HepG2 (cell line): Measurements from ENCODE around the gene POLN. TPM values are rescaled to one million over a fixed set of nuclear protein-coding genes. Genes with fewer than 3 reads are reported as not detected.
A peak's percentile ranks its signal among the peaks of the same experiment; 100 is the strongest.

ENCODE experiments used
- ATAC-seq: fragments of 200-7000 bp; cut with Tn5 transposase; 3 replicates; pipeline ENCODE4 v1.9.1; 2020; ENCODE audit warnings: mild to moderate bottlenecking, moderate library complexity
- BruUV-seq: library from RNA; stranded (reverse); fragments of 400-500 nt; replicated peaks from 2 replicates; lab custom pipeline; 2021; lab: Mats Ljungman, UMichigan
- CTCF ChIA-PET: fragments of 300-600 bp; formaldehyde crosslinking; extraction: SDS; loops from one replicate; lab custom pipeline; 2021; ENCODE audit warnings: low total read pairs, inconsistent platforms, low intra/inter-chr PET ratio; lab: Yijun Ruan, JAX
- POLR2A ChIA-PET: fragments of 350-600 bp; sonication (Branson Sonifier 250); formaldehyde crosslinking; loops from one replicate; lab custom pipeline; 2020; ENCODE audit warnings: antibody characterized with exemption, inconsistent platforms; lab: Yijun Ruan, JAX
- DNase-seq: peaks from one replicate; pipeline ENCODE4 v3.0.0-alpha.2; 2015; ENCODE audit warnings: low spot score
- FAIRE-seq: peaks from 3 replicates; lab custom pipeline; 2011; peaks lifted over from hg19 to GRCh38; lab: Jason Lieb, UNC
- H2AFZ ChIP-seq: one replicate; pipeline ENCODE4 v1.6.1; 2011; ENCODE audit warnings: low read length, inconsistent platforms
- H3K27ac ChIP-seq: fragments of 300-600 bp; 3 replicates; pipeline ENCODE4 v1.8.0; 2011; ENCODE audit warnings: mixed run types, mild to moderate bottlenecking, mixed read lengths, low read length, inconsistent platforms; ENCODE audit not compliant: insufficient read depth; ENCODE audit errors: extremely low read length
- H3K27me3 ChIP-seq, 2 experiments: fragments of 200-600 bp in 1 of 2; 2 replicates in 1 of 2; 3 replicates in 1 of 2; pipeline versions ENCODE4 v1.6.0 to v1.8.0; 2011; ENCODE audit warnings: low read length in 2 of 2, mild to moderate bottlenecking in 2 of 2, moderate library complexity in 2 of 2, inconsistent platforms in 1 of 2; ENCODE audit not compliant: insufficient read depth in 2 of 2, control insufficient read depth in 1 of 2
- H3K36me3 ChIP-seq, 2 experiments: fragments of 200-600 bp in 1 of 2; replicated peaks in 1 of 2; 2 replicates in 1 of 2; 3 replicates in 1 of 2; pipeline versions ENCODE4 v1.5.1 to v1.8.0; 2011; ENCODE audit warnings: low read length in 2 of 2, inconsistent platforms in 1 of 2; ENCODE audit not compliant: insufficient read depth in 2 of 2, control insufficient read depth in 1 of 2
- H3K4me1 ChIP-seq: 2 replicates; pipeline ENCODE4 v1.5.1; 2012; ENCODE audit warnings: low read length, inconsistent platforms; ENCODE audit not compliant: insufficient read depth
- H3K4me2 ChIP-seq: 2 replicates; pipeline ENCODE4 v1.6.0; 2011; ENCODE audit warnings: low read depth, low read length, inconsistent platforms
- H3K4me3 ChIP-seq, 3 experiments: fragments of 200-600 bp in 1 of 3; sonication (generic), shearing (Covaris generic) in 1 of 3; replicated peaks in 1 of 3; 2 replicates each; pipeline ENCODE4 v1.5.1; 2011 to 2016; ENCODE audit warnings: low read length in 3 of 3, inconsistent platforms in 2 of 3, low read depth in 2 of 3, mild to moderate bottlenecking in 2 of 3, control low read depth in 1 of 3, mixed read lengths in 1 of 3; ENCODE audit not compliant: insufficient read depth in 1 of 3
- H3K79me2 ChIP-seq: one replicate; pipeline ENCODE4 v1.6.1; 2011; ENCODE audit warnings: low read length, inconsistent platforms; ENCODE audit not compliant: insufficient read depth
- H3K9ac ChIP-seq: 2 replicates; pipeline ENCODE4 v1.6.0; 2011; ENCODE audit warnings: mild to moderate bottlenecking, low read depth, low read length, inconsistent platforms; ENCODE audit not compliant: insufficient read depth
- H3K9me3 ChIP-seq: 2 replicates; pipeline ENCODE4 v1.5.1; 2012; ENCODE audit warnings: mild to moderate bottlenecking, low read length
- H4K20me1 ChIP-seq: 2 replicates; pipeline ENCODE4 v1.6.0; 2011; ENCODE audit warnings: inconsistent platforms, mild to moderate bottlenecking, low read length, moderate library complexity; ENCODE audit not compliant: insufficient read depth
- ATF7-NPFF ChIP-seq: sonication (generic); formaldehyde crosslinking; IDR thresholded peaks from 2 replicates; pipeline ENCODE4 v1.8.1; 2023; ENCODE audit warnings: mild to moderate bottlenecking, low read depth, missing genetic modification reagents, moderate library complexity
- CEBPB ChIP-seq: IDR thresholded peaks from 2 replicates; pipeline ENCODE4 v1.6.1; 2011; ENCODE audit warnings: low read depth, low read length, improper control_type of control experiment, borderline replicate concordance
- ESRRA ChIP-seq: sonication (generic); formaldehyde crosslinking; IDR thresholded peaks from 2 replicates; pipeline ENCODE4 v1.5.1; 2020; ENCODE audit warnings: mild to moderate bottlenecking, low read depth, missing genetic modification reagents
- JUN ChIP-seq: sonication (generic); formaldehyde crosslinking; IDR thresholded peaks from 2 replicates; pipeline ENCODE4 v1.4.0; 2020; ENCODE audit warnings: mild to moderate bottlenecking, missing genetic modification reagents
- NR2F1 ChIP-seq, 2 experiments: fragments of 450-650 bp in 1 of 2; formaldehyde crosslinking in 1 of 2; IDR thresholded peaks; 2 replicates each; pipeline versions ENCODE4 v1.5.0 to v1.6.1; 2016 to 2020; ENCODE audit warnings: mild to moderate bottlenecking in 1 of 2, missing compliant biosample characterization in 1 of 2, missing genetic modification reagents in 1 of 2, moderate library complexity in 1 of 2
- PATZ1 ChIP-seq: sonication (generic); formaldehyde crosslinking; IDR thresholded peaks from 2 replicates; pipeline ENCODE4 v1.4.0; 2020; ENCODE audit warnings: missing genetic modification reagents
- PHF20 ChIP-seq: sonication (generic); formaldehyde crosslinking; IDR thresholded peaks from 2 replicates; pipeline ENCODE4 v1.5.0; 2020; ENCODE audit warnings: mild to moderate bottlenecking, missing genetic modification reagents
- PHF21A ChIP-seq: sonication (generic); formaldehyde crosslinking; IDR thresholded peaks from 2 replicates; pipeline ENCODE4 v1.5.0; 2020; ENCODE audit warnings: mild to moderate bottlenecking, missing genetic modification reagents
- SNAPC2 ChIP-seq: sonication (generic); formaldehyde crosslinking; IDR thresholded peaks from 2 replicates; pipeline ENCODE4 v1.8.1; 2022; ENCODE audit warnings: mild to moderate bottlenecking, missing genetic modification reagents
- SUZ12 ChIP-seq: fragments of 150-350 bp; IDR thresholded peaks from 2 replicates; pipeline ENCODE4 v1.6.1; 2014; ENCODE audit warnings: low read depth, low read length
- TMF1 ChIP-seq: sonication (generic); formaldehyde crosslinking; IDR thresholded peaks from 2 replicates; pipeline ENCODE4 v1.8.1; 2022; ENCODE audit warnings: low read depth, missing genetic modification reagents
- ZC3H4 ChIP-seq: sonication (generic); formaldehyde crosslinking; IDR thresholded peaks from 2 replicates; pipeline ENCODE4 v1.4.0; 2020; ENCODE audit warnings: missing genetic modification reagents, borderline replicate concordance
- ZFP36 ChIP-seq: fragments of 150-350 bp; IDR thresholded peaks from 2 replicates; pipeline ENCODE4 v1.6.1; 2018; ENCODE audit warnings: borderline replicate concordance, low read length, low read depth; ENCODE audit not compliant: partially characterized antibody
- ZNF101 ChIP-seq: sonication (generic); formaldehyde crosslinking; IDR thresholded peaks from 2 replicates; pipeline ENCODE4 v1.4.0; 2020; ENCODE audit warnings: mild to moderate bottlenecking, low read depth, missing genetic modification reagents, borderline replicate concordance
- ZNF224 ChIP-seq: sonication (generic); formaldehyde crosslinking; IDR thresholded peaks from 2 replicates; pipeline ENCODE4 v1.5.0; 2020; ENCODE audit warnings: mild to moderate bottlenecking, missing genetic modification reagents
- ZNF282 ChIP-seq: fragments of 450-650 bp; IDR thresholded peaks from 2 replicates; pipeline ENCODE4 v1.6.1; 2018; ENCODE audit not compliant: partially characterized antibody
- ZNF644 ChIP-seq: IDR thresholded peaks from 2 replicates; pipeline ENCODE4 v1.6.1; 2016; ENCODE audit warnings: low read depth
- ZNF777 ChIP-seq: sonication (generic); formaldehyde crosslinking; IDR thresholded peaks from 2 replicates; pipeline ENCODE4 v1.4.0; 2020; ENCODE audit warnings: missing genetic modification reagents
- WGBS: methylation state at CpG from one replicate; pipeline ENCODE4 v1.1.6; 2017; ENCODE audit warnings: low lambda C conversion rate; 5-methylcytosine and 5-hydroxymethylcytosine counted together
- in situ Hi-C: cut with HindIII; loops from 2 replicates; pipeline ENCODE4 v1.10.0; 2017; ENCODE audit warnings: low pct_unique_long_range_greater_than_20kb; ENCODE audit not compliant: extremely low pct_ligation_motif_present
- intact Hi-C: fragments of 100-400 bp; cut with micrococcal nuclease; formaldehyde crosslinking; loops from one replicate; pipeline ENCODE4 v1.10.0; 2022; ENCODE audit not compliant: unreplicated experiment
- polyA plus RNA-seq, 8 experiments: library from polyadenylated mRNA; depleted of rRNA in 3 of 8; stranded (reverse) in 7 of 8; unstranded in 1 of 8; fragments of >200 nt; fragmentation: Illumina TruSeq in 4 of 8; extraction: Trizol in 4 of 8; gene quantifications; 2 replicates each; pipeline versions ENCODE4 v1.2.1 to v1.2.3, GENCODE V29; 2011 to 2016; ENCODE audit warnings: low read depth in 4 of 8, missing spikeins in 1 of 8, mixed read lengths in 1 of 8; ENCODE audit not compliant: insufficient read depth in 1 of 8
- total RNA-seq, 5 experiments: library from RNA; depleted of rRNA; stranded (reverse); fragments of >200 nt; fragmentation: Illumina TruSeq; extraction: Trizol; gene quantifications; 2 replicates each; pipeline ENCODE4 v1.2.3, GENCODE V29; 2016; ENCODE audit warnings: low read depth in 1 of 5
- TF ChIP-seq, protein P1 (sequence below): sonication (generic); formaldehyde crosslinking; IDR thresholded peaks from 2 replicates; pipeline ENCODE4 v1.5.0; 2020; ENCODE audit warnings: mild to moderate bottlenecking, missing genetic modification reagents
- TF ChIP-seq, protein P2 (sequence below): sonication (generic); formaldehyde crosslinking; IDR thresholded peaks from 2 replicates; pipeline ENCODE4 v1.9.0; 2022; ENCODE audit warnings: missing genetic modification reagents, mild to moderate bottlenecking, borderline replicate concordance

The POLN gene
- total and polyA plus RNA-seq, 2 of the 13 experiments (the other 11 are each of a cell fraction or from before 2014, with no cell fraction given), result 0.93 to 1.5 TPM

- H3K36me3 ChIP-seq, result no peaks in the 10 kb centered on the region
- peak overlapping the region; percentile 82 for H3K4me2 ChIP-seq
- peak overlapping the region; percentile 45 for H3K27ac ChIP-seq
- peak; percentile 57 for ATAC-seq
- H3K4me1 ChIP-seq, result peaks cover 91% of the 10 kb centered on the region
- H3K79me2 ChIP-seq, result no peaks in the 10 kb centered on the region
- peak overlapping the region; percentile 21 to 56 (median 40); a peak in 4 of 6 replicates for H3K4me3 ChIP-seq
- ChIA-PET CTCF (interaction anchor here (0.6 kb wide), 1 partner anchor 61 kb away, joined by 4 read pairs; no protein-coding TSS in a partner anchor), POLR2A (no interaction called here)
- intact Hi-C loops, result no loop called here
- BruUV-seq, result no TSS peak
- FAIRE-seq, result no peak
- H3K27me3 ChIP-seq, result no peaks in the 10 kb centered on the region
- no peaks in the 10 kb centered on the region for H4K20me1 ChIP-seq
- DNase-seq, result no peak
- H3K9ac ChIP-seq, result peak overlapping the region; percentile 38
- no peak overlapping the region for H2AFZ ChIP-seq
- WGBS, result 11% methylated on average over 7 of the region's 16 CpGs
- in situ Hi-C loops, result no loop called here
- no peaks in the 10 kb centered on the region for H3K9me3 ChIP-seq
- TF ChIP-seq PATZ1 (peak; percentile 53; the same call in 1 of the 2 replicates), ZNF777 (CRISPR knock-in tag) (0 out of 2 replicates have a peak, but pooled peaks have one; percentile 39), ZNF101 (CRISPR knock-in tag) (no peak), ZNF224 (CRISPR knock-in tag) (no peak), PHF21A (CRISPR knock-in tag) (no peak; the same call in 1 of the 2 replicates), PHF20 (CRISPR knock-in tag) (no peak), CEBPB (no peak), SNAPC2 (CRISPR knock-in tag) (no peak), TMF1 (CRISPR knock-in tag) (0 out of 2 replicates have a peak, but pooled peaks have one; percentile 2), ZNF644 (CRISPR knock-in tag) (no peak), ZNF282 (no peak), SUZ12 (no peak), ATF7-NPFF (no peak), ESRRA (CRISPR knock-in tag) (no peak), JUN (CRISPR knock-in tag) (no peak), NR2F1 (CRISPR knock-in tag; IDR thresholded peaks at IDR 0.05) (no peak), ZC3H4 (no peak), ZFP36 (no peak)
- TF ChIP-seq, protein P1, sequence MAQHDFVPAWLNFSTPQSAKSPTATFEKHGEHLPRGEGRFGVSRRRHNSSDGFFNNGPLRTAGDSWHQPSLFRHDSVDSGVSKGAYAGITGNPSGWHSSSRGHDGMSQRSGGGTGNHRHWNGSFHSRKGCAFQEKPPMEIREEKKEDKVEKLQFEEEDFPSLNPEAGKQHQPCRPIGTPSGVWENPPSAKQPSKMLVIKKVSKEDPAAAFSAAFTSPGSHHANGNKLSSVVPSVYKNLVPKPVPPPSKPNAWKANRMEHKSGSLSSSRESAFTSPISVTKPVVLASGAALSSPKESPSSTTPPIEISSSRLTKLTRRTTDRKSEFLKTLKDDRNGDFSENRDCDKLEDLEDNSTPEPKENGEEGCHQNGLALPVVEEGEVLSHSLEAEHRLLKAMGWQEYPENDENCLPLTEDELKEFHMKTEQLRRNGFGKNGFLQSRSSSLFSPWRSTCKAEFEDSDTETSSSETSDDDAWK, result no peak
- TF ChIP-seq, protein P2, sequence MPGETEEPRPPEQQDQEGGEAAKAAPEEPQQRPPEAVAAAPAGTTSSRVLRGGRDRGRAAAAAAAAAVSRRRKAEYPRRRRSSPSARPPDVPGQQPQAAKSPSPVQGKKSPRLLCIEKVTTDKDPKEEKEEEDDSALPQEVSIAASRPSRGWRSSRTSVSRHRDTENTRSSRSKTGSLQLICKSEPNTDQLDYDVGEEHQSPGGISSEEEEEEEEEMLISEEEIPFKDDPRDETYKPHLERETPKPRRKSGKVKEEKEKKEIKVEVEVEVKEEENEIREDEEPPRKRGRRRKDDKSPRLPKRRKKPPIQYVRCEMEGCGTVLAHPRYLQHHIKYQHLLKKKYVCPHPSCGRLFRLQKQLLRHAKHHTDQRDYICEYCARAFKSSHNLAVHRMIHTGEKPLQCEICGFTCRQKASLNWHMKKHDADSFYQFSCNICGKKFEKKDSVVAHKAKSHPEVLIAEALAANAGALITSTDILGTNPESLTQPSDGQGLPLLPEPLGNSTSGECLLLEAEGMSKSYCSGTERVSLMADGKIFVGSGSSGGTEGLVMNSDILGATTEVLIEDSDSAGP (CRISPR knock-in tag), result peak; percentile 61; the same call in 1 of the 2 replicates
These were observed 170.5 kb downstream of the POLN start for GRCh38 chr4:2071252-2071911.
